ENCODE measurements around the gene AIP. TPM values are rescaled to one million over a fixed set of nuclear protein-coding genes. Genes with fewer than 3 reads are reported as not detected.

The AIP gene
- total and polyA plus RNA-seq, 9 donors = 33.5 to 114 (median 65.4) TPM

- no peak overlapping the region for H3K4me3 ChIP-seq
- H3K27ac ChIP-seq = no peak overlapping the region
- 78 to 84% (median 81%) methylated on average over 9 to 10 of the region's 10 CpGs for WGBS, 3 donors
- no peak for TF ChIP-seq EP300 (IDR thresholded peaks at IDR 0.05)
- no peak for TF ChIP-seq POLR2A (IDR thresholded peaks at IDR 0.05)
- TF ChIP-seq, protein P1, sequence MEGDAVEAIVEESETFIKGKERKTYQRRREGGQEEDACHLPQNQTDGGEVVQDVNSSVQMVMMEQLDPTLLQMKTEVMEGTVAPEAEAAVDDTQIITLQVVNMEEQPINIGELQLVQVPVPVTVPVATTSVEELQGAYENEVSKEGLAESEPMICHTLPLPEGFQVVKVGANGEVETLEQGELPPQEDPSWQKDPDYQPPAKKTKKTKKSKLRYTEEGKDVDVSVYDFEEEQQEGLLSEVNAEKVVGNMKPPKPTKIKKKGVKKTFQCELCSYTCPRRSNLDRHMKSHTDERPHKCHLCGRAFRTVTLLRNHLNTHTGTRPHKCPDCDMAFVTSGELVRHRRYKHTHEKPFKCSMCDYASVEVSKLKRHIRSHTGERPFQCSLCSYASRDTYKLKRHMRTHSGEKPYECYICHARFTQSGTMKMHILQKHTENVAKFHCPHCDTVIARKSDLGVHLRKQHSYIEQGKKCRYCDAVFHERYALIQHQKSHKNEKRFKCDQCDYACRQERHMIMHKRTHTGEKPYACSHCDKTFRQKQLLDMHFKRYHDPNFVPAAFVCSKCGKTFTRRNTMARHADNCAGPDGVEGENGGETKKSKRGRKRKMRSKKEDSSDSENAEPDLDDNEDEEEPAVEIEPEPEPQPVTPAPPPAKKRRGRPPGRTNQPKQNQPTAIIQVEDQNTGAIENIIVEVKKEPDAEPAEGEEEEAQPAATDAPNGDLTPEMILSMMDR (IDR thresholded peaks at IDR 0.05) = no peak
- no peak for DNase-seq
- H3K4me1 ChIP-seq (ENCODE audit: insufficient read depth) = no peaks in the 10 kb centered on the region
- intact Hi-C loops (cut with DNase I) = no loop called here
- H3K36me3 ChIP-seq = no peaks in the 10 kb centered on the region
- H3K27me3 ChIP-seq = no peaks in the 10 kb centered on the region
- no peaks in the 10 kb centered on the region for H3K9me3 ChIP-seq
Observed at GRCh38 chr11:67538823-67539505, 56.1 kb downstream of the AIP start.

DNA sequence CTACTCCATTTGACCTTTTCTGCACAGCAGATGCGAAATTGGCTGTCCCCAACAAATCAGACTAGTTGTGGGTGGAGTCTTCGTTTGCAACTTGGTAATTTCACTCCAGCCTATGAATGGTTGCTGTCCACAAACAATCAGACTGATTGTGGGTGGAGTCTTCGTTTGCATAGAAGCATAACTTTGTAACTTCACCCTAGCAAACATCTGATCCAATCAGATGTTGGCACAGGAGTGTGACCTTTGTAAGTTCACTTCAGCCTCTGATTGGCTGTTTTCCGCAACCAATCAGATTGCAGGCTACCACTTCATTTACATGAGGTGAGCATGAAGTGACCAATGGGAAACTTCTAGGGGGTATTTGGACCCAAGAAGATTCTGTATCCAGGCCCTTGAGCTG is 56.7 kb downstream of the AIP start:
- H3K36me3 ChIP-seq = no peaks in the 10 kb centered on the region
- TF ChIP-seq EP300 (IDR thresholded peaks at IDR 0.05) (no peak), POLR2A (IDR thresholded peaks at IDR 0.05) (no peak)
- TF ChIP-seq, protein P1 (IDR thresholded peaks at IDR 0.05) = no peak
- H3K4me3 ChIP-seq = no peak overlapping the region
- WGBS, 3 donors = 78 to 93% (median 84%) methylated on average over 4 of the region's 4 CpGs
- H3K4me1 ChIP-seq (ENCODE audit: insufficient read depth) = no peaks in the 10 kb centered on the region
- H3K27ac ChIP-seq = no peak overlapping the region
- intact Hi-C loops (cut with DNase I) = no loop called here
- no peaks in the 10 kb centered on the region for H3K9me3 ChIP-seq
- H3K27me3 ChIP-seq = no peaks in the 10 kb centered on the region
- no peak for DNase-seq

Small RNA genes within 50 kb of the gene (microRNA-seq; reads per million reads assigned to microRNA genes)
- gene MIR6752 = 0 to 1.4 (median 0.38) reads per million in 3 donors

Small RNA genes within 50 kb of the gene (small RNA-seq; reads per million reads assigned to genes)
- gene MIR6752 = 0.15 reads per million

Other genes with a start within 250 kb of the AIP start
- gene GRK2, start 216.6 kb upstream of the AIP start, total RNA-seq = 10 to 100 TPM; 24.8 to 58.1 (median 49.0) TPM
- gene GRK2, start 216.6 kb upstream of the AIP start, polyA plus RNA-seq = 10 to 100 TPM; 21.5 to 39.3 TPM
- 10 to 100 TPM; 35.6 to 60.9 (median 44.6) TPM for gene ANKRD13D, start 193.7 kb upstream of the AIP start, total RNA-seq
- 10 to 100 TPM in 1 of 2 donors, 1 to 10 TPM in 1; 5.6 to 29.3 TPM for gene ANKRD13D, start 193.7 kb upstream of the AIP start, polyA plus RNA-seq
- gene SSH3, start 179.5 kb upstream of the AIP start, total RNA-seq = 10 to 100 TPM; 37.9 to 69.9 (median 52.1) TPM
- 10 to 100 TPM; 18.1 to 32.1 TPM for gene SSH3, start 179.5 kb upstream of the AIP start, polyA plus RNA-seq
- 10 to 100 TPM; 22.6 to 57.7 (median 47.2) TPM for gene POLD4, start 129.5 kb upstream of the AIP start, total RNA-seq
- gene POLD4, start 129.5 kb upstream of the AIP start, polyA plus RNA-seq = 10 to 100 TPM; 12.5 to 87.8 TPM
- 10 to 100 TPM in 1 of 7 donors, 1 to 10 TPM in 6; 3.4 to 22.9 (median 5.0) TPM for gene CLCF1, start 109.4 kb upstream of the AIP start, total RNA-seq
- gene CLCF1, start 109.4 kb upstream of the AIP start, polyA plus RNA-seq = 1 to 10 TPM; 2.5 to 9.6 TPM
- 10 to 100 TPM; 13.9 to 51.7 (median 23.5) TPM for gene RAD9A, start 91.0 kb upstream of the AIP start, total RNA-seq
- gene RAD9A, start 91.0 kb upstream of the AIP start, polyA plus RNA-seq = 10 to 100 TPM in 1 of 2 donors, 1 to 10 TPM in 1; 3.1 to 20.3 TPM
- 10 to 100 TPM; 32.2 to 86.9 (median 55.5) TPM for gene PPP1CA, start 81.2 kb upstream of the AIP start, total RNA-seq
- gene PPP1CA, start 81.2 kb upstream of the AIP start, polyA plus RNA-seq = 10 to 100 TPM; 43.7 to 54.9 TPM
- gene TBC1D10C, start 78.9 kb upstream of the AIP start, total RNA-seq = 1 to 10 TPM in 3 of 7 donors, under 1 TPM in 4; 0.15 to 2.0 (median 1.00) TPM
- gene TBC1D10C, start 78.9 kb upstream of the AIP start, polyA plus RNA-seq = 1 to 10 TPM in 1 of 2 donors, under 1 TPM in 1; 0.32 to 1.6 TPM
- gene CARNS1, start 67.3 kb upstream of the AIP start, total RNA-seq = 10 to 100 TPM in 1 of 7 donors, 1 to 10 TPM in 1, under 1 TPM in 5; 0.12 to 13.2 (median 0.66) TPM
- under 1 TPM; 0.45 to 0.58 TPM for gene CARNS1, start 67.3 kb upstream of the AIP start, polyA plus RNA-seq
- 10 to 100 TPM; 24.8 to 38.6 (median 33.1) TPM for gene RPS6KB2, start 54.5 kb upstream of the AIP start, total RNA-seq
- gene RPS6KB2, start 54.5 kb upstream of the AIP start, polyA plus RNA-seq = 10 to 100 TPM; 10.4 to 38.2 TPM
- gene PTPRCAP, start 45.3 kb upstream of the AIP start, total RNA-seq = 10 to 100 TPM in 1 of 7 donors, 1 to 10 TPM in 6; 2.4 to 10.7 (median 3.2) TPM
- 1 to 10 TPM in 1 of 2 donors, not detected in 1; 7.2 TPM for gene PTPRCAP, start 45.3 kb upstream of the AIP start, polyA plus RNA-seq
- gene CORO1B, start 39.5 kb upstream of the AIP start, total RNA-seq = 10 to 100 TPM; 31.1 to 80.5 (median 60.8) TPM
- gene CORO1B, start 39.5 kb upstream of the AIP start, polyA plus RNA-seq = 10 to 100 TPM in 1 of 2 donors, 1 to 10 TPM in 1; 2.8 to 74.3 TPM
- gene GPR152, start 30.3 kb upstream of the AIP start, total RNA-seq = under 1 TPM in 1 of 7 donors, not detected in 6; 0.15 TPM
- not detected for gene GPR152, start 30.3 kb upstream of the AIP start, polyA plus RNA-seq
- gene CABP4, start 27.7 kb upstream of the AIP start, total RNA-seq = 1 to 10 TPM in 4 of 7 donors, under 1 TPM in 2, not detected in 1; 0.13 to 2.1 (median 1.2) TPM
- under 1 TPM; 0.62 to 0.92 TPM for gene CABP4, start 27.7 kb upstream of the AIP start, polyA plus RNA-seq
- 10 to 100 TPM; 37.6 to 69.8 (median 44.8) TPM for gene TMEM134, start 13.8 kb upstream of the AIP start, total RNA-seq
- gene TMEM134, start 13.8 kb upstream of the AIP start, polyA plus RNA-seq = 10 to 100 TPM in 1 of 2 donors, 1 to 10 TPM in 1; 2.7 to 44.3 TPM
- gene PITPNM1, start 22.3 kb downstream of the AIP start, total RNA-seq = 10 to 100 TPM in 3 of 7 donors, 1 to 10 TPM in 4; 3.1 to 77.2 (median 9.5) TPM
- 1 to 10 TPM; 5.3 to 6.1 TPM for gene PITPNM1, start 22.3 kb downstream of the AIP start, polyA plus RNA-seq
- gene CDK2AP2, start 25.1 kb downstream of the AIP start, total RNA-seq = 10 to 100 TPM; 15.8 to 66.1 (median 34.6) TPM
- gene CDK2AP2, start 25.1 kb downstream of the AIP start, polyA plus RNA-seq = 10 to 100 TPM in 1 of 2 donors, 1 to 10 TPM in 1; 3.8 to 35.9 TPM
- not detected for gene CABP2, start 40.4 kb downstream of the AIP start, total RNA-seq
- gene CABP2, start 40.4 kb downstream of the AIP start, polyA plus RNA-seq = not detected
- gene GSTP1, start 100.8 kb downstream of the AIP start, total RNA-seq = 1,000 to 10,000 TPM in 1 of 7 donors, 100 to 1,000 TPM in 6; 358 to 1,321 (median 474) TPM
- gene GSTP1, start 100.8 kb downstream of the AIP start, polyA plus RNA-seq = 100 to 1,000 TPM; 189 to 444 TPM
- 100 to 1,000 TPM; 143 to 184 (median 169) TPM for gene NDUFV1, start 123.9 kb downstream of the AIP start, total RNA-seq
- 100 to 1,000 TPM in 1 of 2 donors, 10 to 100 TPM in 1; 47.7 to 133 TPM for gene NDUFV1, start 123.9 kb downstream of the AIP start, polyA plus RNA-seq
- 10 to 100 TPM in 1 of 7 donors, 1 to 10 TPM in 6; 5.0 to 10.5 (median 8.1) TPM for gene NUDT8, start 146.9 kb downstream of the AIP start, total RNA-seq
- 1 to 10 TPM in 1 of 2 donors, not detected in 1; 5.7 TPM for gene NUDT8, start 146.9 kb downstream of the AIP start, polyA plus RNA-seq
- gene TBX10, start 156.7 kb downstream of the AIP start, total RNA-seq = not detected
- not detected for gene TBX10, start 156.7 kb downstream of the AIP start, polyA plus RNA-seq
- gene ACY3, start 167.7 kb downstream of the AIP start, total RNA-seq = under 1 TPM in 2 of 7 donors, not detected in 5; 0.24 to 0.25 TPM
- gene ACY3, start 167.7 kb downstream of the AIP start, polyA plus RNA-seq = under 1 TPM in 1 of 2 donors, not detected in 1; 0.07 TPM
- under 1 TPM in 4 of 7 donors, not detected in 3; 0.15 to 0.57 (median 0.27) TPM for gene ALDH3B2, start 191.6 kb downstream of the AIP start, total RNA-seq
- gene ALDH3B2, start 191.6 kb downstream of the AIP start, polyA plus RNA-seq = not detected

All from ovary (tissue), 9 donors.